IMR-90 (cell line): ENCODE data around the gene ATP2A3. TPM values are rescaled to one million over a fixed set of nuclear protein-coding genes. Genes with fewer than 3 reads are reported as not detected.

Experiments
- ATAC-seq: fragments of 200-7000 bp; cut with Tn5 transposase; 2 replicates; pipeline ENCODE4 v1.9.1; 2020; ENCODE audit warnings: low read depth, mild to moderate bottlenecking, moderate library complexity
- BruUV-seq: library from RNA; stranded (reverse); fragments of 400-500 nt; replicated peaks from 2 replicates; lab custom pipeline; 2021; lab: Mats Ljungman, UMichigan
- CTCF ChIA-PET: fragments of 300-600 bp; formaldehyde crosslinking; extraction: SDS; loops from one replicate; lab custom pipeline; 2021; ENCODE audit warnings: antibody characterized with exemption; lab: Yijun Ruan, JAX
- POLR2A ChIA-PET: fragments of 300-600 bp; sonication (Branson Sonifier 250); formaldehyde crosslinking; loops from one replicate; lab custom pipeline; 2022; ENCODE audit warnings: antibody characterized with exemption; ENCODE audit not compliant: unreplicated experiment; lab: Charles Lee
- DNase-seq: peaks from one replicate; pipeline ENCODE4 v3.0.0; 2013
- H2AFZ ChIP-seq: replicated peaks from 2 replicates; pipeline ENCODE3; 2013; ENCODE audit warnings: low read length, mild to moderate bottlenecking; ENCODE audit not compliant: poor library complexity
- H2AK5ac ChIP-seq: 2 replicates; pipeline ENCODE4 v1.6.1; 2013; ENCODE audit warnings: low read depth, low read length, inconsistent platforms
- H2AK9ac ChIP-seq: replicated peaks from 2 replicates; pipeline ENCODE3; 2013; ENCODE audit warnings: mild to moderate bottlenecking, low read depth, low read length, moderate library complexity; ENCODE audit not compliant: poor library complexity
- H2BK120ac ChIP-seq: 2 replicates; pipeline ENCODE4 v1.6.1; 2013; ENCODE audit warnings: low read depth, low read length, inconsistent platforms
- H2BK15ac ChIP-seq: 3 replicates; pipeline ENCODE4 v1.6.1; 2013; ENCODE audit warnings: low read depth, low read length, inconsistent platforms
- H2BK20ac ChIP-seq: 2 replicates; pipeline ENCODE4 v1.6.1; 2013; ENCODE audit warnings: low read depth, mild to moderate bottlenecking, inconsistent platforms, low read length, moderate library complexity
- H2BK5ac ChIP-seq: 2 replicates; pipeline ENCODE4 v1.6.1; 2013; ENCODE audit warnings: mild to moderate bottlenecking, low read depth, low read length, inconsistent platforms; ENCODE audit not compliant: poor library complexity, severe bottlenecking
- H3K14ac ChIP-seq: replicated peaks from 2 replicates; pipeline ENCODE4 v1.6.1; 2013; ENCODE audit warnings: low read depth, low read length, inconsistent platforms
- H3K18ac ChIP-seq: 2 replicates; pipeline ENCODE4 v1.6.1; 2013; ENCODE audit warnings: low read depth, low read length, control low read depth
- H3K23ac ChIP-seq: 2 replicates; pipeline ENCODE4 v1.6.1; 2013; ENCODE audit warnings: low read depth, low read length, inconsistent platforms
- H3K27ac ChIP-seq: 2 replicates; pipeline ENCODE4 v1.5.1; 2013; ENCODE audit warnings: mild to moderate bottlenecking, control low read depth, low read length; ENCODE audit not compliant: insufficient read depth
- H3K27me3 ChIP-seq: 2 replicates; pipeline ENCODE4 v1.6.1; 2013; ENCODE audit warnings: low read length; ENCODE audit not compliant: control insufficient read depth, insufficient read depth
- H3K36me3 ChIP-seq: 2 replicates; pipeline ENCODE4 v1.6.1; 2013; ENCODE audit warnings: low read length, mixed read lengths; ENCODE audit not compliant: control insufficient read depth, insufficient read depth
- H3K4ac ChIP-seq: 2 replicates; pipeline ENCODE4 v1.6.1; 2013; ENCODE audit warnings: low read depth, low read length, inconsistent platforms
- H3K4me1 ChIP-seq: 2 replicates; pipeline ENCODE4 v1.6.1; 2013; ENCODE audit warnings: low read length, mixed read lengths; ENCODE audit not compliant: control insufficient read depth, insufficient read depth
- H3K4me2 ChIP-seq: 2 replicates; pipeline ENCODE4 v1.6.1; 2013; ENCODE audit warnings: low read depth, mild to moderate bottlenecking, control low read depth, low read length, moderate library complexity
- H3K4me3 ChIP-seq: 2 replicates; pipeline ENCODE4 v1.5.1; 2013; ENCODE audit warnings: low read depth, mild to moderate bottlenecking, control low read depth, low read length, moderate library complexity; ENCODE audit not compliant: insufficient read depth
- H3K56ac ChIP-seq: 2 replicates; pipeline ENCODE4 v1.6.1; 2013; ENCODE audit warnings: low read length, inconsistent platforms; ENCODE audit not compliant: insufficient read depth; ENCODE audit errors: extremely low read depth
- H3K79me1 ChIP-seq, 2 experiments: 2 replicates each; pipeline ENCODE4 v1.6.1; 2013; ENCODE audit warnings: low read length in 2 of 2, inconsistent platforms in 1 of 2, low read depth in 1 of 2
- H3K9ac ChIP-seq: 2 replicates; pipeline ENCODE4 v1.6.1; 2013; ENCODE audit warnings: low read depth, low read length, control low read depth
- H3K9me1 ChIP-seq: 2 replicates; pipeline ENCODE4 v1.6.1; 2013; ENCODE audit warnings: low read length, inconsistent platforms; ENCODE audit not compliant: insufficient read depth
- H3K9me3 ChIP-seq: 2 replicates; pipeline ENCODE4 v1.6.1; 2013; ENCODE audit warnings: low read length; ENCODE audit not compliant: control insufficient read depth, insufficient read depth
- H4K20me1 ChIP-seq: 2 replicates; pipeline ENCODE4 v1.6.1; 2013; ENCODE audit warnings: low read length, inconsistent platforms; ENCODE audit not compliant: insufficient read depth
- H4K5ac ChIP-seq: 2 replicates; pipeline ENCODE4 v1.6.1; 2013; ENCODE audit warnings: mild to moderate bottlenecking, low read depth, low read length, control low read depth
- H4K8ac ChIP-seq, 2 experiments: 2 replicates each; pipeline ENCODE4 v1.6.1; 2013; ENCODE audit warnings: low read depth in 2 of 2, low read length in 2 of 2, control low read depth in 1 of 2, inconsistent platforms in 1 of 2
- H4K91ac ChIP-seq: 2 replicates; pipeline ENCODE4 v1.6.1; 2013; ENCODE audit warnings: low read depth, low read length, inconsistent platforms; ENCODE audit not compliant: insufficient read depth
- BHLHE40 ChIP-seq: fragments of 150-350 bp; IDR thresholded peaks from 2 replicates; pipeline ENCODE4 v1.6.1; 2016; ENCODE audit warnings: mild to moderate bottlenecking, low read depth, low read length
- CEBPB ChIP-seq: IDR thresholded peaks from 2 replicates; pipeline ENCODE4 v1.6.1; 2012; ENCODE audit warnings: low read depth, low read length, improper control_type of control experiment
- CHD1 ChIP-seq: IDR thresholded peaks from 2 replicates; pipeline ENCODE4 v1.6.1; 2012; ENCODE audit warnings: low read depth, low read length, improper control_type of control experiment
- FOS ChIP-seq: fragments of 150-350 bp; IDR thresholded peaks from 2 replicates; pipeline ENCODE4 v1.6.1; 2016; ENCODE audit warnings: low read depth, low read length
- MAFK ChIP-seq: IDR thresholded peaks from 2 replicates; pipeline ENCODE4 v1.6.1; 2012; ENCODE audit warnings: low read depth, low read length, improper control_type of control experiment
- POLR2A ChIP-seq: IDR thresholded peaks from 2 replicates; pipeline ENCODE4 v1.6.1; 2012; ENCODE audit warnings: mild to moderate bottlenecking, low read depth, low read length
- RCOR1 ChIP-seq: IDR thresholded peaks from 2 replicates; pipeline ENCODE4 v1.6.1; 2012; ENCODE audit warnings: mild to moderate bottlenecking, low read length, improper control_type of control experiment; ENCODE audit not compliant: insufficient replicate concordance
- SMC3 ChIP-seq: fragments of 150-350 bp; IDR thresholded peaks from 2 replicates; pipeline ENCODE4 v1.6.1; 2016; ENCODE audit warnings: low read depth, mild to moderate bottlenecking, antibody characterized with exemption, low read length, moderate library complexity
- WGBS, 2 experiments: methylation state at CpG; one replicate each; pipeline versions ENCODE4 v1.1.5 to v1.1.7; 2013; ENCODE audit warnings: missing lambda C conversion rate in 2 of 2; ENCODE audit not compliant: insufficient read length in 1 of 2; ENCODE audit errors: extremely low coverage in 2 of 2; 5-methylcytosine and 5-hydroxymethylcytosine counted together
- dilution Hi-C: fragments of 300-500 bp; cut with HindIII; formaldehyde crosslinking; loops from one replicate; pipeline ENCODE4 v1.14.3; 2018; ENCODE audit warnings: low sequenced_read_pairs; ENCODE audit not compliant: unreplicated experiment
- in situ Hi-C: fragments of 300-500 bp; cut with MboI; formaldehyde crosslinking; loops from 3 replicates; pipeline ENCODE4 v1.14.3; 2019; ENCODE audit warnings: low sequenced_read_pairs, inconsistent platforms, mixed read lengths
- intact Hi-C: fragments of 100-400 bp; cut with micrococcal nuclease; formaldehyde crosslinking; loops from 2 replicates; pipeline ENCODE4 v1.10.0; 2022
- polyA plus RNA-seq, 3 experiments: library from polyadenylated mRNA; depleted of rRNA; stranded (reverse); fragments of >200 nt; gene quantifications; 2 replicates each; pipeline ENCODE4 v1.2.3, GENCODE V29; 2012; ENCODE audit warnings: low replicate concordance in 1 of 3
- total RNA-seq: library from RNA; depleted of rRNA; stranded (reverse); fragments of >200 nt; gene quantifications from 2 replicates; pipeline ENCODE4 v1.2.3, GENCODE V29; 2012
- TF ChIP-seq, protein P1 (sequence below): fragments of 150-350 bp; IDR thresholded peaks from 2 replicates; pipeline ENCODE4 v1.6.1; 2016; ENCODE audit warnings: low read depth, mild to moderate bottlenecking, low read length, moderate library complexity, borderline replicate concordance
- TF ChIP-seq, protein P2 (sequence below): conservative IDR thresholded peaks from 2 replicates; pipeline ENCODE4 v1.5.1; 2012; ENCODE audit warnings: mild to moderate bottlenecking, low read depth, low read length, improper control_type of control experiment

Gene ATP2A3
- total and polyA plus RNA-seq, 2 of the 4 experiments (the other 2 are of a cell fraction), result 0.18 to 0.63 TPM

DNA sequence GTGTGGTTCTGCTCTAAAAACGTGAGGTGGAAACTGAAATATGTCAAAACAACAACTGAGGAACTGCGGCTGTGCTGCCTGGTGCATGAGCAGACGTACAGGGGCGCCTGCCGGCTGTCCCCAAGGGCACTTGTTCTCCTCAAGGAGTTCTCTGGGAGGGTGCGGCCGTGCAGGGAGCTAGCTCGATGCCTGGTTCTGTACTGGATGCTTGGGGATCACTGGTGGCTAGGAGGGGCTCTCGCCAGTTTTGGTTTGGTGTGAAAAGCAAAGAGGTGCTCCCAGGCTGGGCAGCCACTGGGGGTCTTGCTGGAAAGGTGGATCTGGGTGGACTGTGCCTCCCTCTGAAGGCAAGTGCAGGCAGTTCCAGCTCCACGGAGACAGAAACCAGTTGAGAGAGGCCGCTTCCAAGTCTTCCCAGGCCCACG lies 41.9 kb upstream of the ATP2A3 start:
- Histone ChIP-seq H3K14ac (no peak overlapping the region), H2BK120ac (no peak overlapping the region), H2AK9ac (no peak overlapping the region), H2BK15ac (no peak overlapping the region), H3K4me3 (no peak overlapping the region), H2BK20ac (no peak overlapping the region), H3K23ac (no peak overlapping the region), H3K9ac (no peak overlapping the region), H3K27me3 (no peaks in the 10 kb centered on the region), H2AK5ac (no peak overlapping the region), H2BK5ac (no peak overlapping the region), H3K9me1 (peaks cover 26% of the 10 kb centered on the region), H4K20me1 (peaks cover 19% of the 10 kb centered on the region), H4K5ac (no peak overlapping the region), H3K18ac (no peak overlapping the region), H3K4me2 (no peak overlapping the region), H3K27ac (no peak overlapping the region), H4K8ac (no peak overlapping the region), H3K4ac (no peak overlapping the region), H3K4me1 (peaks cover 26% of the 10 kb centered on the region), H3K56ac (no peak overlapping the region), H4K91ac (no peak overlapping the region), H3K9me3 (no peaks in the 10 kb centered on the region), H2AFZ (no peak overlapping the region), H3K79me1 (peaks cover 0 to 21% of the 10 kb centered on the region in 2 experiments; a peak in 2 of 4 replicates), H3K36me3 (peaks cover 31% of the 10 kb centered on the region)
- dilution Hi-C loops, result no loop called here
- WGBS, 2 experiments, result 87% methylated on average over 6 of the region's 12 CpGs; no CpG with 5 or more reads in 1 of the 2 experiments
- in situ Hi-C loops, result loop anchor here (5.0 to 25.0 kb wide), 2 partner anchors 94 to 269 kb away; no protein-coding TSS in a partner anchor
- ATAC-seq (no peak), DNase-seq (no peak)
- no peak for TF ChIP-seq CEBPB
- TF ChIP-seq, protein P1, sequence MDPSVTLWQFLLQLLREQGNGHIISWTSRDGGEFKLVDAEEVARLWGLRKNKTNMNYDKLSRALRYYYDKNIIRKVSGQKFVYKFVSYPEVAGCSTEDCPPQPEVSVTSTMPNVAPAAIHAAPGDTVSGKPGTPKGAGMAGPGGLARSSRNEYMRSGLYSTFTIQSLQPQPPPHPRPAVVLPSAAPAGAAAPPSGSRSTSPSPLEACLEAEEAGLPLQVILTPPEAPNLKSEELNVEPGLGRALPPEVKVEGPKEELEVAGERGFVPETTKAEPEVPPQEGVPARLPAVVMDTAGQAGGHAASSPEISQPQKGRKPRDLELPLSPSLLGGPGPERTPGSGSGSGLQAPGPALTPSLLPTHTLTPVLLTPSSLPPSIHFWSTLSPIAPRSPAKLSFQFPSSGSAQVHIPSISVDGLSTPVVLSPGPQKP, result no peak
- no peak for TF ChIP-seq CHD1
- TF ChIP-seq RCOR1, result no peak
- no peak for TF ChIP-seq POLR2A
- TF ChIP-seq MAFK, result no peak
- TF ChIP-seq SMC3, result no peak
- TF ChIP-seq, protein P2, sequence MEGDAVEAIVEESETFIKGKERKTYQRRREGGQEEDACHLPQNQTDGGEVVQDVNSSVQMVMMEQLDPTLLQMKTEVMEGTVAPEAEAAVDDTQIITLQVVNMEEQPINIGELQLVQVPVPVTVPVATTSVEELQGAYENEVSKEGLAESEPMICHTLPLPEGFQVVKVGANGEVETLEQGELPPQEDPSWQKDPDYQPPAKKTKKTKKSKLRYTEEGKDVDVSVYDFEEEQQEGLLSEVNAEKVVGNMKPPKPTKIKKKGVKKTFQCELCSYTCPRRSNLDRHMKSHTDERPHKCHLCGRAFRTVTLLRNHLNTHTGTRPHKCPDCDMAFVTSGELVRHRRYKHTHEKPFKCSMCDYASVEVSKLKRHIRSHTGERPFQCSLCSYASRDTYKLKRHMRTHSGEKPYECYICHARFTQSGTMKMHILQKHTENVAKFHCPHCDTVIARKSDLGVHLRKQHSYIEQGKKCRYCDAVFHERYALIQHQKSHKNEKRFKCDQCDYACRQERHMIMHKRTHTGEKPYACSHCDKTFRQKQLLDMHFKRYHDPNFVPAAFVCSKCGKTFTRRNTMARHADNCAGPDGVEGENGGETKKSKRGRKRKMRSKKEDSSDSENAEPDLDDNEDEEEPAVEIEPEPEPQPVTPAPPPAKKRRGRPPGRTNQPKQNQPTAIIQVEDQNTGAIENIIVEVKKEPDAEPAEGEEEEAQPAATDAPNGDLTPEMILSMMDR, result no peak
- no peak for TF ChIP-seq BHLHE40
- no peak for TF ChIP-seq FOS
- intact Hi-C loops, result no loop called here
- no TSS peak for BruUV-seq
- ChIA-PET POLR2A (no interaction called here), CTCF (interaction anchor here (1.0 kb wide), 1 partner anchor 11 kb away, joined by 4 read pairs; no protein-coding TSS in a partner anchor)
